Testis (tissue), 3 donors: ENCODE data around the gene PEMT. TPM values are rescaled to one million over a fixed set of nuclear protein-coding genes. Genes with fewer than 3 reads are reported as not detected.

Experiments
- DNase-seq: peaks from one replicate; pipeline ENCODE4 v3.0.0-alpha.2; 2019
- H3K27ac ChIP-seq, 2 donors: fragments of 200-600 bp; sonication (generic); one replicate each; pipeline ENCODE4 v1.5.1; 2019
- H3K27me3 ChIP-seq: fragments of 200-600 bp; sonication (generic); one replicate; pipeline ENCODE4 v1.5.1; 2019
- H3K36me3 ChIP-seq: fragments of 200-600 bp; sonication (generic); one replicate; pipeline ENCODE4 v1.5.1; 2017; ENCODE audit warnings: low read depth; ENCODE audit errors: missing control alignments
- H3K4me1 ChIP-seq: fragments of 200-600 bp; sonication (generic); one replicate; pipeline ENCODE4 v1.5.1; 2019
- H3K4me3 ChIP-seq, 2 donors: fragments of 200-600 bp; sonication (generic); one replicate each; pipeline ENCODE4 v1.5.1; 2017 to 2019
- H3K9me3 ChIP-seq: fragments of 200-600 bp; sonication (generic); one replicate; pipeline ENCODE4 v1.5.1; 2017
- POLR2A ChIP-seq: fragments of 450-650 bp; IDR thresholded peaks from one replicate; pipeline ENCODE4 v1.6.1; 2017; ENCODE audit warnings: antibody characterized with exemption, mild to moderate bottlenecking, moderate library complexity
- WGBS, 2 donors: methylation state at CpG; one replicate each; pipeline ENCODE4 v1.1.5; 2018; 5-methylcytosine and 5-hydroxymethylcytosine counted together
- intact Hi-C: fragments of 100-400 bp; cut with DNase I; formaldehyde crosslinking; loops from one replicate; pipeline ENCODE4 v1.15.1; 2023; ENCODE audit warnings: low total_unique reads
- polyA plus RNA-seq: library from polyadenylated mRNA; stranded (reverse); fragments of 350-450 nt; fragmentation: Illumina TruSeq; extraction: RNeasy Lipid Tissue Mini Kit (QIAGEN cat#74804); gene quantifications from one replicate; pipeline ENCODE4 v1.2.3, GENCODE V29; 2014; ENCODE audit warnings: low read depth, low replicate concordance; ENCODE audit not compliant: insufficient read depth
- total RNA-seq, 2 donors: library from RNA; depleted of rRNA; stranded (reverse); fragments of >200 nt; gene quantifications; one replicate each; pipeline ENCODE4 v1.2.3, GENCODE V29; 2016
- TF ChIP-seq, protein P1 (sequence below), 3 experiments: fragments of 450-650 bp in 2 of 3; fragments of 200-600 bp in 1 of 3; sonication (generic) in 1 of 3; IDR thresholded peaks; one replicate each; pipeline ENCODE4 v1.5.1; 2016 to 2019; ENCODE audit warnings: antibody characterized with exemption in 3 of 3, mild to moderate bottlenecking in 2 of 3, moderate library complexity in 1 of 3

The PEMT gene
- total and polyA plus RNA-seq, 3 donors from 2014 or later = 66.0 to 120 (median 83.1) TPM

- no peak overlapping the region for H3K4me3 ChIP-seq
- H3K4me1 ChIP-seq = peaks cover 23% of the 10 kb centered on the region
- intact Hi-C loops = no loop called here
- no peak for TF ChIP-seq POLR2A
- H3K27me3 ChIP-seq = no peaks in the 10 kb centered on the region
- no peaks in the 10 kb centered on the region for H3K9me3 ChIP-seq
- H3K27ac ChIP-seq = no peak overlapping the region
- 66 to 70% methylated on average over 8 of the region's 8 CpGs for WGBS, 2 donors
- DNase-seq = no peak
- no peaks in the 10 kb centered on the region for H3K36me3 ChIP-seq
These were observed 33.1 kb downstream of the PEMT start for GRCh38 chr17:17558431-17558830.

- H3K36me3 ChIP-seq = no peaks in the 10 kb centered on the region
- no peak for DNase-seq
- TF ChIP-seq, protein P1, sequence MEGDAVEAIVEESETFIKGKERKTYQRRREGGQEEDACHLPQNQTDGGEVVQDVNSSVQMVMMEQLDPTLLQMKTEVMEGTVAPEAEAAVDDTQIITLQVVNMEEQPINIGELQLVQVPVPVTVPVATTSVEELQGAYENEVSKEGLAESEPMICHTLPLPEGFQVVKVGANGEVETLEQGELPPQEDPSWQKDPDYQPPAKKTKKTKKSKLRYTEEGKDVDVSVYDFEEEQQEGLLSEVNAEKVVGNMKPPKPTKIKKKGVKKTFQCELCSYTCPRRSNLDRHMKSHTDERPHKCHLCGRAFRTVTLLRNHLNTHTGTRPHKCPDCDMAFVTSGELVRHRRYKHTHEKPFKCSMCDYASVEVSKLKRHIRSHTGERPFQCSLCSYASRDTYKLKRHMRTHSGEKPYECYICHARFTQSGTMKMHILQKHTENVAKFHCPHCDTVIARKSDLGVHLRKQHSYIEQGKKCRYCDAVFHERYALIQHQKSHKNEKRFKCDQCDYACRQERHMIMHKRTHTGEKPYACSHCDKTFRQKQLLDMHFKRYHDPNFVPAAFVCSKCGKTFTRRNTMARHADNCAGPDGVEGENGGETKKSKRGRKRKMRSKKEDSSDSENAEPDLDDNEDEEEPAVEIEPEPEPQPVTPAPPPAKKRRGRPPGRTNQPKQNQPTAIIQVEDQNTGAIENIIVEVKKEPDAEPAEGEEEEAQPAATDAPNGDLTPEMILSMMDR (IDR thresholded peaks at IDR 0.05) = no peak
- no peaks in the 10 kb centered on the region for H3K27me3 ChIP-seq
- H3K4me3 ChIP-seq = no peak overlapping the region
- no peaks in the 10 kb centered on the region for H3K9me3 ChIP-seq
- H3K27ac ChIP-seq = no peak overlapping the region
- 82 to 89% methylated on average over 9 of the region's 9 CpGs for WGBS, 2 donors
- H3K4me1 ChIP-seq = peaks cover 25% of the 10 kb centered on the region
- intact Hi-C loops = no loop called here
These were observed 33.7 kb downstream of the PEMT start for GRCh38 chr17:17557796-17558195.

GRCh38 chr17:17556671-17557070 lies 34.8 kb downstream of the PEMT start:
- intact Hi-C loops = no loop called here
- Histone ChIP-seq H3K36me3 (no peaks in the 10 kb centered on the region), H3K4me1 (peaks cover 31% of the 10 kb centered on the region), H3K27ac (no peak overlapping the region), H3K27me3 (no peaks in the 10 kb centered on the region), H3K9me3 (no peaks in the 10 kb centered on the region), H3K4me3 (no peak overlapping the region)
- TF ChIP-seq POLR2A = no peak
- TF ChIP-seq, protein P1 (IDR thresholded peaks at IDR 0.05) = no peak
- 66 to 69% methylated on average over 4 of the region's 4 CpGs for WGBS, 2 donors
- DNase-seq = no peak

- H3K9me3 ChIP-seq = no peaks in the 10 kb centered on the region
- peaks cover 34% of the 10 kb centered on the region for H3K4me1 ChIP-seq
- TF ChIP-seq POLR2A = no peak
- TF ChIP-seq, protein P1 (IDR thresholded peaks at IDR 0.05) = no peak
- intact Hi-C loops = no loop called here
- no peak overlapping the region for H3K27ac ChIP-seq
- WGBS, 2 donors = 88 to 91% methylated on average over 8 of the region's 8 CpGs
- H3K4me3 ChIP-seq = no peak overlapping the region
- no peaks in the 10 kb centered on the region for H3K27me3 ChIP-seq
- DNase-seq = no peak
- H3K36me3 ChIP-seq = no peaks in the 10 kb centered on the region
These were observed 35.6 kb downstream of the PEMT start for GRCh38 chr17:17555906-17556305.

GRCh38 chr17:17555151-17555550 lies 36.4 kb downstream of the PEMT start:
- 95 to 98% methylated on average over 9 of the region's 9 CpGs for WGBS, 2 donors
- no peak overlapping the region for H3K27ac ChIP-seq

More at GRCh38 chr17:17555151-17555550, 36.4 kb downstream of the PEMT start:
- H3K4me1 ChIP-seq = peaks cover 41% of the 10 kb centered on the region
- intact Hi-C loops = no loop called here
- DNase-seq = no peak
- TF ChIP-seq, protein P1 (IDR thresholded peaks at IDR 0.05) = no peak
- no peak for TF ChIP-seq POLR2A
- H3K9me3 ChIP-seq = no peaks in the 10 kb centered on the region
- no peaks in the 10 kb centered on the region for H3K36me3 ChIP-seq
- no peaks in the 10 kb centered on the region for H3K27me3 ChIP-seq
- no peak overlapping the region for H3K4me3 ChIP-seq
